Measurements from ENCODE around the gene GUK1.
"Not testable (repeated sequence)": the region's sequence is repeated elsewhere in the genome, so short reads cannot be mapped to it uniquely, and the experiment has no call there.

GUK1 gene

DNA sequence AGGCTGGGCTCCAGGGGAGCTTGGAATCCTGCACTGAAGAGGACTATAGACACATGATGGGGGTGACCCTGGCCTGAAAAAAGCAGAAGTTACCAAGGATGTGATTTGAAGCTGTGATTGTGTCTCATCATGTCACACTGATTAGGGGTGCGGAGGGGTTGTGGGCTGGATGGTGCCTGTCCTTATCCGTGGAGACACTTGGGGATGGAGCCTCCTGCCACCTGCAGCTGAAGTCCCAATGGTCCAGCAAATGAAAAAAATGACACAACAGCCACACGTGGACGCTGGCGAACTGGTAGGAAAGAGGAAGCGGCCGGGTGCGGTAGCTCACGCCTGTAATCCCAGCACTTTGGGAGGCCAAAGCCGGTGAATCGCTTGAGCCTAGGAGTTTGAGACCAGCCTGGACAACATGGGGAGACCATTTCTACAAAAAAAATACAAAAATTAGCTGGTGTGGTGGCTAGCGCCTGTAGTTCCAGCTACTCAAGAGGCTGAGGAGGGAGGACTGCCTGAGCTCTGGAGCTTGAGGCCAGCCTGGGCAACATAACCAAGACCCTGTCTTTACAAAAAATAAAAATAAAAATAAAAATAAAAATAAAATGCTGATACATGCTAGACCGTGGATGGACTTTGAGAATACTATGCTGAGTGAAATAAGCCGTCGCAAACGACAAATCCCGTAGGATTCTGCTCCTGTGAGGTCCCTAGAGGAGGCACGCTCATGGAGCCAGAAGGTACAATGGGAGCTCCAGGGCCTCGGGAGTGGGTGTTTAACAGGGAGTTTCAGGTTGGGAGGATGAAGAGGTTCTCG, 24.7 kb downstream of the GUK1 start:
- DNase-seq = no peak

DNA sequence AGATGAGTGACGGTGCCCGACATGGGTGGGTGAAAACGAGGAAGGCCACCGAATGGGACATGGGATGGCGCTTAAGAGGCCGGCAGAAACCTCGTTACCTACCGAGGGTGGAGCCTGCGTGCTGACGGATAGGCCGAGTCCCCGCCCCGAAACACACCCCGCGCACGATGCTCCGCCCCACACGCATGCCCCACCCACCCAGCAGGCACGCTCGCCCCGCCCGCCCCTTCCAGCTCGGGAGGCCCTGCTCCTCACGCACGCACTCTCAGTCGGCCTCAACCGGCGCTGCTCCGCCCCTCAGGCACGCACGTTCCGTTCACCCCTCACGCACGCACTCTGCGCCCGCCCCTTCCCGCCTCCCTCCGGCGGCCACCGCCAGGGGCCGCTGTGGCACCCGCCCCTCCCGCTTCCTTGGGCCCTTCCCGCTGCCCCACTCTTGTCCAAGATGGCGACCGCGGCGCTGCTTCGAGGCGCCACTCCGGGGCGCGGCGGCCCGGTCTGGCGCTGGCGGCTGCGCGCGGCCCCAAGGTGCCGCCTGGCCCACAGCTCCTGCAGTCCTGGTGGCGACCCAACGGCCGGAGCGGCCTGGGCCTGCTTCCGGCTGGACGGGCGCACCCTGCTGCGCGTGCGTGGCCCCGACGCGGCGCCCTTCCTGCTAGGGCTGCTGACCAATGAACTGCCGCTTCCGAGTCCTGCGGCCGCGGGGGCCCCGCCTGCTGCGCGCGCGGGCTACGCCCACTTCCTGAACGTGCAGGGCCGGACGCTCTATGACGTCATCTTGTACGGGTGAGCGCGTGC, 25.5 kb downstream of the GUK1 start, which contains the start of gene IBA57:
Gene IBA57, plus strand, starts transcription at position 433 of the 798 bp plus-strand sequence. Its CDS starts 13 bp downstream, at position 446.
- DNase-seq = peak; percentile 97

DNA sequence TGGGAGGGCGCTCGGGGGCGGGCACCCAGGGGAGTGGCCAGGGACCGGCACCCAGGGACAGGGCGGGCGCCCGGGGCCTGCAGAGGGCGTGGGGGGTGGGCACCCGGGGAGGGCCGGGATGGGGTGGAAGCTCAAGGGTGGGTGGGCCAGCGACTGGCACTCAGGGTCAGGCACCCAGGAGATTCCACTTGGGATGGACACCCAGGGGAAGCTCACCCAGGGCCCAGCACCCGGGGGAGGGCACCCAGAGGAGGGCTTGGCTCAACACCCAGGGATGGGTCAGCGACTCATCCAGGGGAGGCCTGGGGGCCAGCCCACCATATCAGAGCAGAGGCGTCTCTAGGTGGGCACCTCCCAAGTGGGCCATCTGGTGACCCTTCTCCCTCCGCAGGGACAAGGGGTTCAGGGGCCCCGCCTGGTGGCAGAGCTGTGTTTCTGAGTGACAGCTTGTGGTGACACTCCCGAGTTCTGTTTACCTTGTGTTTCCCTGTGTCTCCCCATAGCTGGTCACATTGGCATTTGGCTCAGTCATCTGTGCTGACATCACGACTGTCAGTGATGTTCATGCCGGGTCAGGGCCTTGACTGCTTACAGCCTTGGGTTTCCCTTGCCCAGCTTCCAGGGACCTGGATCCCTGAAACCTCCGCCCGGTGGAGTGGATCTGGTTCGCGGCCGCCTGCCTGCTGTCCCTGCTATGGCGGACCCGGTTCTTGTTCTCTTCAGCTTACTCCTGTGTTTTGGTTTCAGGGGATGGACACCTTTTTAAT, 26.3 kb downstream of the GUK1 start:
- peak; percentile 43 for DNase-seq

DNA sequence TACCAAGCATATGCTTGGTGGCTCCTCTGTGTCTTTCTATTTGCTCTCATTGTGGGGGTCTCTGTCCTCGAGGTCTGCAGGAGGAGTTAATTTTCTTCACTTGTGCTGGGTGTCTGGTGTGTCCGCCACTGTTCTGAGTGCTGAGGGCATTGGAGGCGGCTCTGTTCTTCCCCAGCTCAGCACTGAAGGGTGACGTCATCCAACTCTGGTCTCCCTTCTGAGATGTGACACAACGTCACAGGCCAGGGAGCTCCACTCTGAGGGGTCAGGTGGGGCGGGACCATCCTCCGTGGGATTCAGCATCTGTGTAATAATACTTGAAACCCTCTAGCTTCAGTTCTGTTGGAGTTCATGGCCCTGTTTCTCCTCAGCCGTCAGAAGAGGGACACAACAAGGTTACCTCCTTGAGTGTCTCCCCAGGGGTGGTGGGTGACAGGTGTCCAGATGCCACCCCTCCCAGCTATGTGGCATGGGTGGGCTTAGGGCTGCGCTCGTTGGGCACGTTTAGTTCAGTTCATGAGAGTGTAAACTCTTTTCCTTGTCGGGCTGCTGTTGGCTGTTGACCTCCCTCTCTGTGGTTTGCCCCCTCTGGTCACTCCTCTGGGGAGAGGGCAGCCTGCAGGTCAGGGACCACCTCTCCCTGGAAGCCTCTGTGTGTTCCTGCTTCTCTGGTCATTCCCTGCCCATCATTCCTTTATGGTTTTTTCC, 28.6 kb downstream of the GUK1 start:
- no peak for DNase-seq

DNA sequence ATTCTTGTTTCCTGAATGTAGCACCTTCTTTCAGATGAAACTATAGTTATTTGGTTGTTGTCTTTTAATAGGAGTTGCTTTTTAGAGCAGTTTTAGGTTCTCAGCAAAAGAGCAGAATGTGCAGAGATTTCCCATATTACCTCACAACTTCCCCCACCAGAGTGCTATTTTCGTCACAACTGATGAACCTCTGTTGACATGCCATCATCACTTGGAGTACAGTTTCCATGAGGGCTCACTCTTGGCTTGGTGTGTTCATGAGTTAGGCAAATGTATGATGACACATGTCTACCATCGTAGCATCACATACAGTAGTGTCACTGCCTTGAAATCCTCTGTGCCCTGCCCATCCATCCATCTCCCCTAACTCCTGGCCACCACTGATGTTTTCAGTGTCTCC, 29.3 kb downstream of the GUK1 start:
- no peak for DNase-seq

DNA sequence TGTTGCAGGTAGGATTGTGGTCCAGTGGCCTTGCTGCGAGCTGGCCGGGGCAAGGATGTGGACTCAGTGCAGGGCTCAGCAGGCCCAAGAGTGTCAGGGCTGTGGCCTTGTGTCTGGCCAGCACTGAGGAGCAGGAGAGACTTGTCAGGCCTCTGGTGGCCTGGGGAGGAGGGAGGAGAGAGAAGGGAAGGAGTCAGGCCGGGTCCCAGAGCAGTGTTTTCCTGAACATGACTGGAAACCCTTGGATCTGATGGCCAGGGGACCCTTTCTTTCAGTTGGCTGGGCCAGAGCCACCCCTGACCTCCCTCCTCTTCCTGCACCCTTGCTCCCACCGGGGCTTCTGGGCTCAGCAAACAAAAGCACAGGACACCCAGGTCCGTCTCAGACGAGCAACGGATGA, 30.6 kb downstream of the GUK1 start:
- DNase-seq = no peak

DNA sequence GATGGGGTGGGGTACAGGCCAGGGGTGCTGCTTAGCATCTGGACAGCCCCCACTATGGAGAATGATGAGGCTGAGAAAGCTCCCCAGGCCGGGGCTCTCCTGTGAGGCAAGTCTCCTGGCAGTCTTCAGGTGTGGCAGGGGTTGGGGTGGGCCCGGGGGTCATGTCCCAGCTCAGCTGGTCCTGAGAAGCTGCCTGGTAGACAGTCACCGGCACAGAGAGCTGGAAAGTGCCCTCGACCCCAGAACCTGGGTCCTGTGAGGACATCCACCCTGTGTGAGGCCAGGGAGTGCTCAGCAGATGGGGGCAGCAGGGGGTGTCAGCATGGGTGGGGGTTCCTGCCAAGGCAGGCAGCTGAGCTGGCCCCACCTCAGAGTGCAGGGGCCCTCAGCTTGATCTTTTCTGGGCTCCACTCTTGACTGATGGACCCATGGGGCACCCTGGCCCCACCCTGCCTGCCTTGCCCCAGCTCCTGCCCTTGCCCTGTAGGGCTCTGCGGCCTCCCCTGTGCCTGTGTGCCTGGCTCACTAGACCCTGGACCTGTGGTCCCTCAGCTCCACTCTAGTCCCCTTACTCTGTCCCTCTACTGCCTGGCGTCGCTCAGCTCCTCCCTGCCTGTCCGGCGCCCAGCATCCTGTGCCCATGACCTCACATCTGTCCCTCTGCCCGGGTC, 31.3 kb downstream of the GUK1 start:
- DNase-seq = no peak

DNA sequence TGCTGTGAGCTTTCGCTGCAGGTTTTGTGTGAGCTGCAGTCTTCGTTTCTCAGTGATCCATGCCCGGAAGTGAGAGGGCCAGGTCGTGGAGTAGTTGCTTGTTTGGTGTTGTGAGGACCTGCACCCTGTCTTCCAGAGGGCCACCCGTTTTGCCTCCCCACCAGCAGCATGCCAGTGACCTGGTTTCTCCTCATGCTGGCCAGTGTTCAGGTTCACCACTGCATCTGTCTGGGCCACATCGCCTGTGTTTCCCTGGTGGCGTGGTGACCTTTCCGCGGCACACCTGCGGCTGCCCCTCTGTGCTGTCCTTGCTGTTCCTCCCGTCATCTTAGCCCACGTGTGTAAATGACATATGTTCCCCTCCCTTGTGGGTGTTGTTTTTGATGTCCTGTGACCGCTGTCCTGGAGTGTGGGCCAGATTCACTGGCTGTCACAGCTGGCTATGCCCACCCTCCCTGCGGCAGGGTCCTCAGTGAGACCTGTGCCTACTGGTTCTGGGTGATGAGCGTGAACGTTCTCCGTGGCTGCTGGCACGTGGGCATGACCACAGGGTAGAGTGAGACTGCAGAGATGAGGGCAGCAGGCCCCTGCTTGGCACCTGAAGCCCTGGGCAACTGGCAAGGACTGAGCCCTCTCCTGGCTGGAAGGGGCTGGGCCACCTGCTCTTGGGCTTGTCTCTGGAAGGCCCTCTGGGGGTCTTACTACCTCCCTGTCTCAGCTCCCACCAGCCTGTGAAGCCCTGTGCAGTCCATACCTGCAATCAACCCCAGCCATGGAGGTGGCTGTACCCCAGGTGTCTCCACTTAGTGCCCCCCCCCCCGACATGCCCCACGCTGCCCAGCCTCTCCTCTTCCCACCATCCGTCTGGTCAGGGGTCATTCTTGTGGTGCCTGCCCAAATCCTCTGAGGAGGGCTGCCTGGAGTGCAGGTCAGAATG, 32.8 kb downstream of the GUK1 start:
- DNase-seq = no peak

DNA sequence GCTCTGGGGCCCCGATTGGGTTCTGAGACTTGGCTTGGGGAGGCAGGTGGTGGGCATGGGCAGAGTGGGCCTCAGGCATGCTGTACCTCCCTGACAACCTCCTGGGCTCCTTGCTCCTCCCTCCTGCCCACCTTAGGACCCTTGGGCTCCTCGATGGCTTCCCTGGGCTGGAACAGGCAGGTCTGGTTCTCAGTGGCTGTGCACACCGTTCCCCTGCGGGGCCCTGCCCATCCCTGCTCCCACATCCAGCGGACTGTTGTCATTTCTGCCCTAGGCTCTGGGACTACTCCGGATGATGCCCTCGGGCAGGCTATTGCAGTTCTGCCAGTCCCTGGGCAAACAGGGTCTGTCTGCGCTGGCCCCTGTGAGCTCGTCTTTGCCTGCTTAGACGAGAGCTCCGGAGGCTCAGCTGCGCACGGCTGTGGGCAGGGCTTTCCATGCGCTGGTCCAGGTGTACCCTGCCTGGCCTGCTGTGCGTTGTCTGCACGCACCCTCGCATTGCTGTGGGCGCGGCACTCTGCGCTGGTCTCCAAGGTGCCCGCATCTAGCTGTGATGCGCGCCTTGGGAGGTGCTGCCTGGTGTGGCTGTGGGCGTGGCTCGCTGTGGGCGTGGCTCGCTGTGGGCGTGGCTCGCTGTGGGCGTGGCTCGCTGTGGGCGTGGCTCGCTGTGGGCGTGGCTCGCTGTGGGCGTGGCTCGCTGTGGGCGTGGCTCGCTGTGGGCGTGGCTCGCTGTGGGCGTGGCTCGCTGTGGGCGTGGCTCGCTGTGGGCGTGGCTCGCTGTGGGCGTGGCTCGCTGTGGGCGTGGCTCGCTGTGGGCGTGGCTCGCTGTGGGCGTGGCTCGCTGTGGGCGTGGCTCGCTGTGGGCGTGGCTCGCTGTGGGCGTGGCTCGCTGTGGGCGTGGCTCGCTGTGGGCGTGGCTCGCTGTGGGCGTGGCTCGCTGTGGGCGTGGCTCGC, 33.7 kb downstream of the GUK1 start:
- DNase-seq = not testable (repeated sequence)

DNA sequence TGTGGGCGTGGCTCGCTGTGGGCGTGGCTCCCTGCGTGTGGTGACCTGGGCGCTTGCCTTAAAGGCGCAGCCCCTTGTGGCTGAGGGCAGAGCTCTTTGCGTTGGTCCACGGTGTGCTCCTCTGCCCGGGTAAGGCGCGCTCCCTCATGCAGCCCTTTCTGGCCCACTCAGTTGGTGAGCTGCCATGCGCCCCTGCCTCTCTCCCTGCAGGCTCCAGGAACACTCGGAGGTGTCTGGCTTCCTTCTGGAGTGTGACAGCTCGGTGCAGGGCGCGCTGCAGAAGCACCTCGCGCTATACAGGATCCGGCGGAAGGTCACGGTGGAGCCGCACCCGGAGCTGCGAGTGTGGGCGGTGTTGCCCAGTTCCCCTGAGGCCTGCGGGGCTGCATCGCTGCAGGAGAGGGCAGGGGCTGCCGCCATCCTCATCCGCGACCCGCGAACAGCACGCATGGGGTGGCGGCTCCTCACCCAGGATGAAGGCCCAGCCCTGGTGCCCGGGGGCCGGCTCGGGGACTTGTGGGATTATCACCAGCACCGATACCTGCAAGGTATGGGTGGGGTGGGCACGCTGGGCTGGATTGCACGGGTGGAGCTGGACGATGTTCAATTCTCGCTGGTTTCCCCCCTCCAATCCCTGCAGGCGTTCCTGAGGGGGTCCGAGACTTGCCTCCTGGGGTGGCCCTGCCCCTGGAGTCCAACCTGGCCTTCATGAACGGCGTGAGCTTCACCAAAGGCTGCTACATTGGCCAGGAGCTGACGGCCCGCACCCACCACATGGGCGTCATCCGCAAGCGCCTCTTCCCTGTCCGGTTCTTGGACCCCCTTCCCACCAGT, 34.6 kb downstream of the GUK1 start:
- DNase-seq = no peak

DNA sequence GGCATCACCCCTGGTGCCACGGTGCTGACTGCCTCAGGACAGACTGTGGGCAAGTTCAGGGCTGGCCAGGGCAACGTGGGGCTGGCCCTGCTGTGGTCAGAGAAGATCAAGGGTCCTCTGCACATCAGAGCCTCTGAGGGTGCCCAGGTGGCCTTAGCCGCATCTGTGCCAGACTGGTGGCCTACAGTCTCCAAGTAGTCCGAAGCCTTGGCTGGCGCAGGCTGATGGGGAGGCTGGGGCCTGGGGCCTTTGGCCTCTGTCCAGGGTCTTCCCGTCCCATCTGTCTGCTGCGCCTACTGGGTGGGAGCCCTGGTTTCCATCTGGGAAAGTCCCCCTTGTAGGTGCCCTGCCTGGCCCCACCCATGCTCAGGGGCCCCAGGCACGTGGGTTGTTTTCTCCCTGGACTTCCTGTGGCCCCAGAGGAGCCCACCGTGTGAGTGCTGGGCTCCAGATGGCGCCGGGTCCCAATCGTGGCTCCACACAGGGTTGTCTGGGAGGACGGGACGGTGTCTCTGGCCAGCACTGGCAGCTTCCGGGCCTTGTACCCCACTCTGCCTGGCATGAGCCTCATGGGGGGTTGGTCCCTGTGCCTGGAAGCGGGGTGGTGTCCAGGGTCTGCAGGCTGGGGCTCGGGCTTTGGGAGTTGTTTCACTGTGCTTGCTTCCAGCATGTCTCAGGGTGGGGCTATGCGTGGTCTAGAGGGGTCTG, 35.4 kb downstream of the GUK1 start:
- no peak for DNase-seq

DNA sequence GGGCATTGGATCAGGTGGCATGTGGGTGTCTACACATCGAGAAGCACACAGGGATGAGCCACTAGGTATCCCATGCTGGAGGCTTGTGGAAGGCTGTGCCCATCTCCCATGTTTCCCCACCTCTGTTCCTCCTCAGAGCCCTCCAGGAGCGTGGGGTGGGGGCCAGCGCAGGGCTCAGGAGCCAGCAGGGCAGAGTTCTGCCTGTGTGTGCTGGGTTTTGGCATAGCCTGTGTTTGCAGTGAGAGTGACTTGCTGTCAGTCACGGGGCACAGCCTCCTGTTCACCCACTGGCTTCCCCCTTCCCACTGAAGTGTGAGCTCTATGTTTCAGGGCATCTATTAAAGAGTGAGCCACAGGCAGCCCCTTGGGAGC, 35.9 kb downstream of the GUK1 start:
- no peak for DNase-seq

DNA sequence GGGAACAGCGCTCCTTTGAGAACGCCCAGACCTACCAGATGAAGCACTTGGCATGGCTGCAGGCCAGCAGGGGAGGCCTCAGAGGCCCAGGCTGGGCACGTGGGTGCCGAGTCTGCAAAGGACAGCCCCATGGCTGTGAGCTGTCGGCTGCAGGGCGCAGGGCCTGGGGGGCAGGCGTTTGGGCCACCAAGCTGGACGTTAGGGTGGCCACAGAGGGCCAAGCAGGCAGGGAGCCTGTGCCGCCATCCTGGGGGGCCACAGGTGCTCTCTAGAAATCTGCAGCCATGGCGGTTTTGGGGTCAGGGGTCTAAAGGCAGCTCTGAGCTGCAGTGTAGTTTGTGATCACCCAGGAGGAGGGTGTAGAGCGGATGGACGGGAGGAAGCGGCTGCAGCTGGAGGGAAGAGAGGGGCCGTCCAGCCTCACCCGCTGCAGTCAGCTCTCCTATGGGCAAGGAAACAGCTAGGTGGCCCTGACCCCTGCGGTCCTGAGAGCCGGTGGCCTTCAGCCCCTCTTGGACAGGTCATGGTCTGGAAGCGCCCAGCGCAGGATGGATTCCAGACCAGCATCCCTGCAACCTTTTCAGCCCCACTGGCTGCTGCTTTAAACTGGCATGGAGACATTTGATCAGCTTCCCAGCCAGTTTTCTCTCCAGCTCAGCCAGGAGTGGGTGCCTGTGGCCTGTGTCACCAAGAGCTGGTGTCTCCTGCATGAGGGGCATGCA, 36.5 kb downstream of the GUK1 start:
- no peak for DNase-seq

DNA sequence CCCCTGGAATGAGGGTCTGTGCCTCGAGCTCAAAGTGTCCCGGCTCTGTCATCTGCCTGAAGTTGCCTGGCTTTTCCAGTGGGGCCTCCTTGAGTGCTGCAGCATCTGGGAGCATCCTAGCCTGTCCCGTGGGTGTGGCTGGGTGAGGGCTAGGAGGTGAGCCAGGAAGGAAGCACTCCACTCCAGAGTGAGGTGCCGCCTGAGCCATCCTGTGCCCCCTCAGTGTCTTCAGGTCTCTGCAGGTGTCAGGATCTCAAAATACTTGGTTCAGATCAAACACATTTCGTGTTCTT, 37.0 kb downstream of the GUK1 start:
- no peak for DNase-seq

DNA sequence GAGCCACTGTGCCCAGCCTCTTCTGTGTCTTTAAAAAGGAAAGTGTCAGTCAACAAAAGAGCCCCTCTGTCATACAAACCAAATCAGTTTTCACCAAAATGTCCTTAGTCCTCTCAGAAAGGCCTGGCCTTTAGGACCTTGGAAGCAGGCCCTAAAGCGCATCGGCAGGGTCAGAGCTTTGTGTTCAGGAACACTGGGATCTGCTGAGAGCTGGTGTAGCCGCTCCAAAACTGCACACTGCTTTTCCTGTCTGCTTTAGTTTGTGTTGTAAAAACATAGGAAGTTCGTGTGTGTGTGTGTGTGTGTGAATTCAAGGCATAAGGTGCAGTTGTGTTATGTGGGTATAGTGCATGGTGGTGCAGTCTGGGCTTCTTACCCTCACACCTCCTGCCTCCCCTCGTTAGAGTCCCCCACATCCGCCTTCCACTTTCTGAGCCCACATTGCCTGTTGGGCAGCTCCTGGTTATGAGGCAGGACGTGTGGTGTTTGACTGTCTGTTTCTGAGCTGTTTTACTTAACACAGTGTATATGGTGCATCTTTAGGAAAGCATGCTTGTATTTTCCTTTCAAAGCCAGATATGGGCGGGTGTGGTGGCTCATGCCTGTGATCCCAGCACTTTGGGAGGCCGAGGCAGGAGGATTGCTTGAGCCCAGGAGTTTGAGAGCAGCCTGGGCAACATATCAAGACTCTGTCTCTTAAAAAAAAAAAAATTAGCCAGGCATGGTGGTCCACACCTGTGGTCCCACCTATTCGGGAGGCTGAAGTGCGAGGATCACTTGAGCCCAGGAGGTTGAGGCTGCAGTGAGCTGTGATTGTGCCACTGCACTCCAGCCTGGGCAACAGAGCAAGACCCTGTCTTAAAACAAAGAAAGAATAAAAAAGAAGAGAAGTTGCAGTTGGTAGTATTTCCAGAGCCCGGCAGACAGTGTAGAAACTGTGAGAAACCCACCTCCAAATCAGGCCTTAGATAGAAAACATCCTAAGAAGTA, 37.9 kb downstream of the GUK1 start:
- DNase-seq = no peak

Measured in NCI-H2171 (cell line).